ENCODE data around the gene ARSH.
"Not testable (repeated sequence)": the region's sequence is repeated elsewhere in the genome, so short reads cannot be mapped to it uniquely, and the experiment has no call there.

The ARSH gene

DNA sequence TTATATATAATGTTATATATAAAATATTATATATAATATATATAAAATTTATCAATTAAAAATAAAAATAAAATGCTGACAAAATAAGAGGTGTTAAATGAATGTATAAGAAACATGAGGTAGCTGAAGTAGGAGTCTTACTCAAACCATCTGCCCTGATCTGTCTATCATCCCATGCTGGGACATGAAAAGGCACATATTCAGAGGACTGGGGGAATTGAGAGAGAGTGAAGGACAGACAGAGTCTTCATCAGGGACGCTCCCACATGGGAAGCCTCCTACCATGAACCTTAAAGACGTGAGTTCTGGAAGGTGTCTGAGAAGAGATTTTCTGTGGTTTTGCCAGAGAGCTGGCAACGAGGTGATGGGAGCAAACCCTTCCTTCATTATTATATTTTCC lies 30.9 kb downstream of the ARSH start:
- DNase-seq (ENCODE audit: extremely low read depth, low read depth) = no peak
- H3K4me3 ChIP-seq (replicated peaks; ENCODE audit: low read depth, low read length) = no peak overlapping the region
- TF ChIP-seq, protein P1, sequence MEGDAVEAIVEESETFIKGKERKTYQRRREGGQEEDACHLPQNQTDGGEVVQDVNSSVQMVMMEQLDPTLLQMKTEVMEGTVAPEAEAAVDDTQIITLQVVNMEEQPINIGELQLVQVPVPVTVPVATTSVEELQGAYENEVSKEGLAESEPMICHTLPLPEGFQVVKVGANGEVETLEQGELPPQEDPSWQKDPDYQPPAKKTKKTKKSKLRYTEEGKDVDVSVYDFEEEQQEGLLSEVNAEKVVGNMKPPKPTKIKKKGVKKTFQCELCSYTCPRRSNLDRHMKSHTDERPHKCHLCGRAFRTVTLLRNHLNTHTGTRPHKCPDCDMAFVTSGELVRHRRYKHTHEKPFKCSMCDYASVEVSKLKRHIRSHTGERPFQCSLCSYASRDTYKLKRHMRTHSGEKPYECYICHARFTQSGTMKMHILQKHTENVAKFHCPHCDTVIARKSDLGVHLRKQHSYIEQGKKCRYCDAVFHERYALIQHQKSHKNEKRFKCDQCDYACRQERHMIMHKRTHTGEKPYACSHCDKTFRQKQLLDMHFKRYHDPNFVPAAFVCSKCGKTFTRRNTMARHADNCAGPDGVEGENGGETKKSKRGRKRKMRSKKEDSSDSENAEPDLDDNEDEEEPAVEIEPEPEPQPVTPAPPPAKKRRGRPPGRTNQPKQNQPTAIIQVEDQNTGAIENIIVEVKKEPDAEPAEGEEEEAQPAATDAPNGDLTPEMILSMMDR (IDR thresholded peaks at IDR 0.05; ENCODE audit: low read depth, low read length, missing control alignments) = no peak

DNA sequence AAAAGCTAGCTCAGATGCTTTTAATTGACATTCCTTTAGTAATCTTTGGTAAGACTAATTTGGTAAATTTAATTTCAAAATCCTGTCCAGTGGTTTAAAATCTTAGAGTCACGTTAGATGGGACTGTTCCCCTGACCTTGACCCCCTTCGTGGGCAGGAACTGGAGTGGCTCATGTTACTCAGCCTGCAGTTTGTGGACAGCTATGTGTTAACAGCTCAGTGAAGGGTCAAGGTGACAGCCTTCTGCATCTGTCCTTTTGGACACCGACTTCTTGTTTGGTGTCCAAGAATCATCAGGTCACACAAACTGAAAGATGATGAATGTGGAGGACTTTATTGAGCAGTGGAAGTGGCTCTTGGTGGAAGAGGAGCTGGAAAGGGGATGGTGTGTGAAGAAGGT lies 37.9 kb downstream of the ARSH start:
- TF ChIP-seq, protein P1 (IDR thresholded peaks at IDR 0.05; ENCODE audit: low read depth, low read length, missing control alignments) = no peak
- no peak for DNase-seq (ENCODE audit: extremely low read depth, low read depth)
- no peak overlapping the region for H3K4me3 ChIP-seq (replicated peaks; ENCODE audit: low read depth, low read length)

DNA sequence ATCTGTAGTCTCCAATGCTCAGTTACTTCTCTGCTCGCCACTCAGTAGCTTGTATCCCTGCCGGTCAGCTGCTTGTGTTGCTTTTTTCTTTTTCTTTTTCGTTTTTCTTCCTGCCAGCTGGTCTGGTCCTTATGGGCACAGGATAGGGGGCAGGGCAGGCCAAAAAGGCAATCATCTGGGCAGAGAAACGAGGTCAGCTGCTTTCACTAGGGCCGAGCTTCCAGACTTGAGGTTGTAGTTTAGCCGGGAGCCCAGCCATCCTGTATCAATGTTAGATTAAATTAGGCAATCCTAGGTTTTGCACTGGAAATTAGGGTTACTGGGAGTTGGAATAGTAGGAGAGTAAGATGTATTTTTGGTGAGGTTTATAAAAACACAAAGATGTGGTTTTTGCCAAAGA lies 38.3 kb downstream of the ARSH start:
- DNase-seq (ENCODE audit: extremely low read depth, low read depth) = no peak
- TF ChIP-seq, protein P1 (IDR thresholded peaks at IDR 0.05; ENCODE audit: low read depth, low read length, missing control alignments) = no peak
- no peak overlapping the region for H3K4me3 ChIP-seq (replicated peaks; ENCODE audit: low read depth, low read length)

DNA sequence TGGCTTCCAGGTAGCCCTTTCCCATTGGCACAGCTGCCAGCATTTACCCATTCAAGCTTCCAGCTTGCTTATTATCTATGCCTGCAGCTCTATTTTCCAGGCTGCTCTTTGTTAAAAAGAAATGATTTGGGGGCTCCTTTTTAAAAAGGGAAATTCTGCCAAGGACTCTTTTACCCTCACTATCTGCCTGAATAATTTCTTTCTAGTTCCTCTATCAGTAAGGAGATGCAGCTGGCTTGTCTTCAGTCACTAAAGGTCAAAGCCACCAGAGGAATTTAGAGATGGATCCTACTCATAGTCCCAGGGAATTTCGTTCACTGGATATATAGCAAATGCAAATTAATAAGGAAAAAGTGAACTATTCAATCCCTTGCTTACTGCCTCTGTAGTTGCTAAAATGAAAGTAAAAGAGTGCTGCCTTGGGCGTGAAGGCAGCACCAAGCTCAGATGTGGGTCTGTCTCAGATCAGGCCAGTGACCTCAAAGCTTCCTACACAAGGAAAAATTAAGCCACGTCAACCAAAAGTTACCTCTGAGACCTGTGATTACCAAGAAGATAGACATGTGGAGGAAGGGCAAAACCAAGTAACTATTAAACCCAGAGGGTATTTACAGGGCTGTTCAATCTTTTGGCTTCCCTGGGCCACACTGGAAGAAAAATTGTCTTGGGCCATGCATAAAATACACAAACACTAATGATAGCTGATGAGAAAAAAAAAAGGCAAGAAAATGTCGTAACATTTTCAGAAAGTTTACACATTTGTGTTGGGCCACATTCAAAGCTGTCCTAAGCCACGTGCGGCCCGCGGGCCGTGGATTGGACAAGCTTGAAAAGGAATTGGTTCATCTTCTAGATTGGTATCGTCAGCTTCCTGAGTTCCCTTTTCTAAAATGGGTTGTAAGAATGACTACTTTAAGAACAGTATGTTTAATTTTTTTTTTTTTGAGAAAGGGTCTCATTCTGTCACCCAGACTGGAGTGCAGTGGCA lies 40.2 kb downstream of the ARSH start:
- TF ChIP-seq, protein P1 (IDR thresholded peaks at IDR 0.05; ENCODE audit: low read depth, low read length, missing control alignments) = no peak
- H3K4me3 ChIP-seq (replicated peaks; ENCODE audit: low read depth, low read length) = no peak overlapping the region
- no peak for DNase-seq (ENCODE audit: extremely low read depth, low read depth)

DNA sequence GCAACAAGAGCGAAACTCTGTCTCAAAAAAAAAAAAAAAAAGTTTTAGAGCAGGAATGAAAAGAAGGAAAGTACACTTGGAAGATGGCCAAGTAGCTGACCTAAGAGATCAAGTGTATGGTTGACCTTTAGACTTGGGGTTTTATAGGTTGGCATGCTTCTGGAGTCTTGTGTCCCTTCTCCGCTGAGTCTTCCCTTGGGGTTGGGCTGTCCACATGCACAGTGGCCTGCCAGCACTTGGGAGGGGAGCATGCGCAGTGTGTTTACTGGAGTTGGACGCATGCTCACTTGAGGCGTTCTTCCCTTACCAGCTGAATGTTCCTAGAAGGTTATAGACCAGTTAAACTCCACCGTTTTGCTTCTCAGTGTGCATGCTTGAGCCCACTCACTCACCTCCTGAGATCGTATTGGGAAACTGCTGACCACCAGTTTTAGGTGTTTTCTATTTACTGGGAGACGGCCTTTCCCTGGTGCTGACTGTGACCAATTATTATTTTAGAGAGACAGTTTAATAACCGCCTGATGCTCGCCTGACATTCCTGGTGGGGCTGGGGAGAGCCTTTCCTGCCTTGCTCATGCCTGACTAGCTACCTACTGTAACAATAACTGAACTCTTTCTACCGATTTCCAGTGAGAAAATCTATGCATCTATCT lies 44.3 kb downstream of the ARSH start:
- not testable (repeated sequence) for DNase-seq (ENCODE audit: extremely low read depth, low read depth)

DNA sequence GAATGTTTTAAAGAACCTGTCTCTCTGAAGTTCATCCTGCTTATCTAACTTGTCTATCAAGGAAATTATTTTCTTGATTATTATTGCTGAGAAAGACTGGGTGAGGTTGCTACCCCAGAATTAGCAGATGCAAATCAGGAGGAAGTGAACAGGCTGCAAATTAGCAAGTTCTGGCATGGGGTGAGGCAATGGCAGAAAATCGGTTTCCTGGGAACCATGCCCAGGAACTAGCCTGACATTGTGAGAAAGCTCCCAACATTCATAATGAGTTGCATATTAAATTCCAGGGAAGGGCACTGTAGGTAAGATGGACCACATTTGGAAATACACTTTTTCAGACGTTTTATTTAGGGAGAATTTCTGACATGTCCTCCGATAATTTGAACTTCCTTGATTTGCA lies 46.5 kb downstream of the ARSH start:
- no peak overlapping the region for H3K4me3 ChIP-seq (replicated peaks; ENCODE audit: low read depth, low read length)
- DNase-seq (ENCODE audit: extremely low read depth, low read depth) = no peak
- TF ChIP-seq, protein P1 (IDR thresholded peaks at IDR 0.05; ENCODE audit: low read depth, low read length, missing control alignments) = no peak

More for the DNA sequence above, 44.3 kb downstream of the ARSH start:
- not testable (repeated sequence) for H3K4me3 ChIP-seq (replicated peaks; ENCODE audit: low read depth, low read length)

DNA sequence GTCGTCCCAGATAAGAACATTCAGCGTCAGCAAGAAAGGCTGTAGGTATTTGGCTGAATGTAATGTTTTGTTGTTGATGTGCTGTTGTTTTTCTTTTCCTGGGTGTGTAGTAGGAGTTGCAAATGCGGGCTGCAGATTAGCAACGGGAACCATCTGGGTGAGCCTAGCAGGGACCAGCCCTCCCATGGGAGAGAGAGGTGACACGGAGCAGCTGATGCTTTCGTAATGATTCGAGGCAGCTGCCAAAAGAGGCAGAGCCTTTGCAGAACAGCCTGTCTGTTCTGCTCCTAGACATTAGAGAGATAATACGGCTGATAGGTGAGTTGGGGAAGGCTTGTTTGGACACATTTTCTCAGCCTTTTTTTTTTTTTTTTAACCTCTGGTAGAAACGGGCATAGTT lies 60.2 kb downstream of the ARSH start:
- TF ChIP-seq, protein P1 (IDR thresholded peaks at IDR 0.05; ENCODE audit: low read depth, low read length, missing control alignments) = no peak
- no peak overlapping the region for H3K4me3 ChIP-seq (replicated peaks; ENCODE audit: low read depth, low read length)
- no peak for DNase-seq (ENCODE audit: extremely low read depth, low read depth)

Measured in HFF-Myc (cell line).